ENCODE measurements around the gene CREG2. TPM values are rescaled to one million over a fixed set of nuclear protein-coding genes. Genes with fewer than 3 reads are reported as not detected.
"Not testable (repeated sequence)": the region's sequence is repeated elsewhere in the genome, so short reads cannot be mapped to it uniquely, and the experiment has no call there.

CREG2 gene
- polyA plus RNA-seq, 1 experiment: not detected

- no peaks in the 10 kb centered on the region for H3K36me3 ChIP-seq (ENCODE audit: control insufficient read depth, insufficient read depth, low read length)
- ChIA-PET CTCF (interaction anchor here (1.0 to 2.6 kb wide), 3 partner anchors 8 to 14 kb away, joined by 3 to 16 read pairs (median 4); no protein-coding TSS in a partner anchor), POLR2A (interaction anchor here (0.5 kb wide), 1 partner anchor 17 kb away, joined by 3 read pairs; no protein-coding TSS in a partner anchor)
- no peak overlapping the region for H3K4me3 ChIP-seq (ENCODE audit: low read depth, low read length)
- DNase-seq (ENCODE audit: low read depth): no peak
- TF ChIP-seq, protein P1, sequence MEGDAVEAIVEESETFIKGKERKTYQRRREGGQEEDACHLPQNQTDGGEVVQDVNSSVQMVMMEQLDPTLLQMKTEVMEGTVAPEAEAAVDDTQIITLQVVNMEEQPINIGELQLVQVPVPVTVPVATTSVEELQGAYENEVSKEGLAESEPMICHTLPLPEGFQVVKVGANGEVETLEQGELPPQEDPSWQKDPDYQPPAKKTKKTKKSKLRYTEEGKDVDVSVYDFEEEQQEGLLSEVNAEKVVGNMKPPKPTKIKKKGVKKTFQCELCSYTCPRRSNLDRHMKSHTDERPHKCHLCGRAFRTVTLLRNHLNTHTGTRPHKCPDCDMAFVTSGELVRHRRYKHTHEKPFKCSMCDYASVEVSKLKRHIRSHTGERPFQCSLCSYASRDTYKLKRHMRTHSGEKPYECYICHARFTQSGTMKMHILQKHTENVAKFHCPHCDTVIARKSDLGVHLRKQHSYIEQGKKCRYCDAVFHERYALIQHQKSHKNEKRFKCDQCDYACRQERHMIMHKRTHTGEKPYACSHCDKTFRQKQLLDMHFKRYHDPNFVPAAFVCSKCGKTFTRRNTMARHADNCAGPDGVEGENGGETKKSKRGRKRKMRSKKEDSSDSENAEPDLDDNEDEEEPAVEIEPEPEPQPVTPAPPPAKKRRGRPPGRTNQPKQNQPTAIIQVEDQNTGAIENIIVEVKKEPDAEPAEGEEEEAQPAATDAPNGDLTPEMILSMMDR (IDR thresholded peaks at IDR 0.05; ENCODE audit: insufficient read depth, low read depth, low read length): no peak
- no peaks in the 10 kb centered on the region for H3K27me3 ChIP-seq (ENCODE audit: control insufficient read depth, insufficient read depth, low read length)
Measured at GRCh38 chr2:101328474-101329007, 58.8 kb downstream of the CREG2 start.

GRCh38 chr2:101327863-101328394 is 59.4 kb downstream of the CREG2 start:
- no peak for DNase-seq (ENCODE audit: low read depth)
- ChIA-PET CTCF (interaction anchor here (1.0 to 2.6 kb wide), 3 partner anchors 9 to 14 kb away, joined by 3 to 16 read pairs (median 5); no protein-coding TSS in a partner anchor), POLR2A (interaction anchor here (0.5 kb wide), 1 partner anchor 18 kb away, joined by 3 read pairs; no protein-coding TSS in a partner anchor)
- no peaks in the 10 kb centered on the region for H3K27me3 ChIP-seq (ENCODE audit: control insufficient read depth, insufficient read depth, low read length)
- no peaks in the 10 kb centered on the region for H3K36me3 ChIP-seq (ENCODE audit: control insufficient read depth, insufficient read depth, low read length)
- no peak overlapping the region for H3K4me3 ChIP-seq (ENCODE audit: low read depth, low read length)
- TF ChIP-seq, protein P1 (IDR thresholded peaks at IDR 0.05; ENCODE audit: insufficient read depth, low read depth, low read length): no peak

GRCh38 chr2:101325425-101325824 is 61.9 kb downstream of the CREG2 start:
- CTCF ChIA-PET: no interaction called here
- TF ChIP-seq, protein P1 (IDR thresholded peaks at IDR 0.05; ENCODE audit: insufficient read depth, low read depth, low read length): no peak
- no peak overlapping the region for H3K4me3 ChIP-seq (ENCODE audit: low read depth, low read length)
- DNase-seq (ENCODE audit: low read depth): no peak
- POLR2A ChIA-PET: no interaction called here
- no peaks in the 10 kb centered on the region for H3K36me3 ChIP-seq (ENCODE audit: control insufficient read depth, insufficient read depth, low read length)
- H3K27me3 ChIP-seq (ENCODE audit: control insufficient read depth, insufficient read depth, low read length): peaks cover 1% of the 10 kb centered on the region; the same call in 1 of the 2 replicates

GRCh38 chr2:101316568-101316967 is 70.7 kb downstream of the CREG2 start:
- H3K4me3 ChIP-seq (ENCODE audit: low read depth, low read length); H3K27me3 ChIP-seq (ENCODE audit: control insufficient read depth, insufficient read depth, low read length); POLR2A ChIA-PET; H3K36me3 ChIP-seq (ENCODE audit: control insufficient read depth, insufficient read depth, low read length); DNase-seq (ENCODE audit: low read depth): not testable (repeated sequence)
- CTCF ChIA-PET: interaction anchor here (1.3 kb wide), 1 partner anchor 10 kb away, joined by 3 read pairs; no protein-coding TSS in a partner anchor

DNA sequence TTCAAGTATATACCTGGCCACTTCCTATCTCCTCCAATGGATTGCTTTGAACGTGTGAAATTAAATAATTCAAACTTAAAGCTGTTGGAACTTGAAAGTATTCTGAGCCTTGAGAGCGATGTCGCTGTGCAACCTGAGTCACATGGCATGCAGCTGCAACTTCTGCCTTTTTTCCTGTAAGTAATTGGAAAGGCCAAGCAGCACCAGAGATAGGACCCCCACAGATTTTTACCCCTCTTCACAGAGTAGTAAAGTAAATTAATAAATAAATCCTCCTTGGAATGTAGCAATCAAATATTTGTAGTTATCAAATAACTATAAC is 75.6 kb downstream of the CREG2 start:
- H3K4me3 ChIP-seq (ENCODE audit: low read depth, low read length): no peak overlapping the region
- CTCF ChIA-PET: no interaction called here
- DNase-seq (ENCODE audit: low read depth): no peak
- POLR2A ChIA-PET: interaction anchor here (0.5 kb wide), 1 partner anchor 10 kb away, joined by 5 read pairs; no protein-coding TSS in a partner anchor
- H3K27me3 ChIP-seq (ENCODE audit: control insufficient read depth, insufficient read depth, low read length): no peaks in the 10 kb centered on the region
- H3K36me3 ChIP-seq (ENCODE audit: control insufficient read depth, insufficient read depth, low read length): no peaks in the 10 kb centered on the region
- TF ChIP-seq, protein P1 (IDR thresholded peaks at IDR 0.05; ENCODE audit: insufficient read depth, low read depth, low read length): no peak

Data from BJ (cell line).